Activated CD4-positive, CD25-positive, alpha-beta regulatory T cell treated with anti-CD3 and anti-CD28 coated beads, Interleukin-2, amount 50 U/mL, for 72 hours (primary cell): Measurements from ENCODE around the gene AFDN.

Experiments
- DNase-seq: peaks from one replicate; pipeline ENCODE4 v3.0.0; 2021

Gene AFDN

GRCh38 chr6:167826896-167827582, at the start of gene AFDN:
TSS of gene AFDN (plus strand) at chr6:167826911. CDS start at chr6:167827133, 222 bp downstream.
- DNase-seq = peak; percentile 50

GRCh38 chr6:167778497-167779128, 48.1 kb upstream of the AFDN start:
- no peak for DNase-seq

- no peak for DNase-seq
Observed at GRCh38 chr6:167779129-167779992, 47.4 kb upstream of the AFDN start.

GRCh38 chr6:167779993-167780655, 46.6 kb upstream of the AFDN start:
- DNase-seq = no peak

GRCh38 chr6:167781066-167781767, 45.5 kb upstream of the AFDN start:
- DNase-seq = no peak

- no peak for DNase-seq
Observed at GRCh38 chr6:167781868-167782267, 44.8 kb upstream of the AFDN start.

GRCh38 chr6:167782698-167783517, 43.8 kb upstream of the AFDN start:
- no peak for DNase-seq

- DNase-seq = no peak
Observed at GRCh38 chr6:167786853-167787675, 39.6 kb upstream of the AFDN start.

- no peak for DNase-seq
Observed at GRCh38 chr6:167787896-167788562, 38.7 kb upstream of the AFDN start.

- no peak for DNase-seq
Observed at GRCh38 chr6:167788563-167788903, 38.2 kb upstream of the AFDN start.

- DNase-seq = no peak
Observed at GRCh38 chr6:167789358-167789757, 37.4 kb upstream of the AFDN start.

GRCh38 chr6:167791091-167791779, 35.5 kb upstream of the AFDN start:
- DNase-seq = no peak

- no peak for DNase-seq
Observed at GRCh38 chr6:167791780-167792478, 34.8 kb upstream of the AFDN start.

- no peak for DNase-seq
Observed at GRCh38 chr6:167793421-167793820, 33.3 kb upstream of the AFDN start.

GRCh38 chr6:167794161-167795157, 32.3 kb upstream of the AFDN start:
- DNase-seq = no peak

- no peak for DNase-seq
Observed at GRCh38 chr6:167795321-167795811, 31.3 kb upstream of the AFDN start.

GRCh38 chr6:167795874-167796191, 30.9 kb upstream of the AFDN start:
- DNase-seq = no peak
